HG02763 (cell line): Measurements from ENCODE around the gene NBEAL2.

Source experiments
- ATAC-seq: cut with Tn5 transposase; IDR thresholded peaks from one replicate; pipeline ENCODE4 v1.9.1; 2021; ENCODE audit warnings: mild to moderate bottlenecking, moderate library complexity; ENCODE audit not compliant: unreplicated experiment

NBEAL2 gene

GRCh38 chr3:46944191-46944590 is 35.3 kb upstream of the NBEAL2 start:
- ATAC-seq, result no peak

DNA sequence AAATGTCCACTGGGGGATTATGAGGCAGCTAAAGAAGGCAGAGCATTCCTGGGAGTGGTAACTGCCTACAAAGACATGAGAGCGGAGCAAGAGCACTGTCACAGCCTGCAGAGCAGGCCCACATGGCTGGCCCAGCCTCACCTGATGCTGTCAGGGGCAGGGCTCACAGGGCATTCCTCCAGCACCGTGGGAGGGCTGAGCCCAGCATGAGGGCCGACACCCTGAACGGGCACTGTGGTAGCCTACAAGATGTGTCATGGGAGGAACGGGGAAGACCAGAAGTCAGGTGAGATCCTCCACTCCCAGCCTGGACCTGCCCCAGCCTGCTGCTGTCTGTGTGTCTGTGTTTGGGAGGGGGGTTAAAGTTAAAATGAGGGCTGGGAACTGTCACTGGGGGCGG is 33.0 kb upstream of the NBEAL2 start:
- ATAC-seq, result no peak

DNA sequence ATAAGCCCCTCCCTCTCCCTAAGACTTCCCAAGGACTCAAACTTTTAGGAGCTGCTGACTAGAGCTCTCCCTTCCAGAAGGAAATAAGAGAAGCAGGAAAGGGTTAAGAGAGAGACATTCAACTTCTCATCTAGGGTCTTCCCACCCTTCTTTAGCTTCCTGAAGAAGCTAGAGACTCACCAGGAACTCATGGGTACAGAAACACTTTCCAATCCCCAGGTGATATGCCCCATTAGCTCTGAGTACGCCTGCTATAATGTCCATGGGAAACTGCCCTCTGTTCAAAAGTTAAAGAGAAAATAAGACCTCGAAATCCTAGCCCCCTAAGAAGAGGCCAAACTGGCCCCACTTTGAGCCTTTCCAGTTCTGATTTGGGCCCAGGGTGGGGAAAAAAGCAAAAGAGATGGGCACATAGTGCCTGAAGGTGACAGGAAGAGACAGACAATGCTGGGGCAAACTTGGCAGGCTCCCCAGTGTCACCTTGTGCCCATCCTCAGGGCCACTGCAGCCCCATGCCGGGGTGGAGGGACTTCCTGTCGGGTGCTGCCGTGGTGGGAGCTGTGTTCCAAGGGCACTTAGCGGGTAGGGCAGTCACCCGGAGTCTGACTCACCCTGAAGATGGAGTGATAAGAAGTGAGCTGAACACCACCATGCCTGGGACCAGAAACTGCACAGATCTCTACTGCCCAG is 32.5 kb upstream of the NBEAL2 start:
- no peak for ATAC-seq

DNA sequence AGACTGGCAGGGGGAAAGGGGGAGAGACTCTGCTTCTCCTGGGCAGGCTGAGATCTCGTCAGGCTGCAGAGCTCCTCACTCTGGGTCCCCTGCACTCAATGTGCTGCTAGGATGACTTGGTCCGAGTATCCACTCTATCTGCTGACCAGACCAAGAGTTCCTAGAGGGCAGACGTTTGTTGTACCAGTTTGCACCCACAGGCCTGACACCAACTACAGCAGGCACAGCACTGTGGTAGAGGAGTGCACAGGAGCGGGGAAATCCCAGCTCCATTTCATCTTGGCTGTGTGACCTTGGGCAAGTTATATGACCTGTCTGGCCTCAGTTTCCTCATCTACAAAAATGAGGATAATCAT is 31.9 kb upstream of the NBEAL2 start:
- no peak for ATAC-seq

GRCh38 chr3:46947981-46948791 is 31.3 kb upstream of the NBEAL2 start:
- no peak for ATAC-seq

GRCh38 chr3:46948830-46949671 is 30.4 kb upstream of the NBEAL2 start:
- ATAC-seq, result no peak

DNA sequence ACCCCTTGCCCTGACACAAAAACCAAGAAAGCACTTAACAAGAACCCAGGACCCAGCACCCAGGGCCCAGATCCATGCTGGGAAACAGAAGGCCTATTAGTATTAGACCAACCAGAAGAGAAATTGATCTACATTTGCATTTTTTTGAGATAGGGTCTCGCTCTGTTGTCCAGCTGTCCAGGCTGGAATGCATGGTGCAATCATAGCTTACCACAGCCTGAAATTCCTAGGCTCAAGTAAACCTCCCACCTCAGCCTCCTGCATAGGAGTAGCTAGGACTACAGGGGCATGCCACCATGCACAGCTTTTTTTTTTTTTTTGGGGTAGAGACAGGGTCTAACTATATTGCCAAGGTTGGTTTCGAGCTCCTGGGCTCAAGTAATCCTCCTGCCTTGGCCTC is 29.3 kb upstream of the NBEAL2 start:
- ATAC-seq, result no peak

- ATAC-seq, result no peak
Measured at GRCh38 chr3:46950650-46951241, 28.7 kb upstream of the NBEAL2 start.

- no peak for ATAC-seq
Measured at GRCh38 chr3:46952813-46953212, 26.7 kb upstream of the NBEAL2 start.

DNA sequence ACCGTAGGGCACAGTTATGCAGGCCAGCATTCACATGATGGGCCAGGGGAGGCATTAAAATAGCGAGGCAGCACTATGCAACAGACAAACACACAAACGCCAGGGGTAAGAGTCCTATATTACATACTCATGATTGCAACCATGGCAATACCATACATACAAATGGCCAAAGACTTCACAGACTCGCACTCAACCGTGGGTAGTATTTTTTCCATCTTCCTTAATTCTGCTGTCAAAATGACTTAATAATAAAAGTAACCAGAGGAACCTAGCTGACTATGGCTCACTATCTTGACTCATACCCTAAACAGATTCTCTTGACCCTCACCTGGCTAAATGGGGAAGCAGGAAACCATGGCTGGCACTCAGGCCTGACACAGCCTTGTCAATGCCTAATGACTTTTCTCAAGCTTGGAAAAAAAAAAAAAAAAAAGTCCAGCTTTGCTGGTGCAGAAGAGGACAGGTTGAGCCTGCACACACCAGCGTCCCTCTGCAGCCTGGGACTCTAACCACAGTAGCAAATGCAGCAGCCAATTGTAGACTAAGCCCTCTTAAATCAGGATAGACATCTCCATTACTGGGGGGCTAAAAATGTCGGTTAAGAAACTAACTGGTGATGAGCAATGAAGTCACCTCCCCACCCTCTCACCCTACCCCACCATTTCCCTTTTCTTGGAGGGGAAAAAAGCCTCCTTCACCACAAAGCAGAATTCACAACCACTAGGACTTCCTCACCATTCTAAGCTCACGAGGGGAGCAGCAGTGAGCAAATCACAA is 26.0 kb upstream of the NBEAL2 start:
- no peak for ATAC-seq

GRCh38 chr3:46954178-46954577 is 25.3 kb upstream of the NBEAL2 start:
- no peak for ATAC-seq

GRCh38 chr3:46955157-46955556 is 24.3 kb upstream of the NBEAL2 start:
- ATAC-seq, result no peak

- ATAC-seq, result no peak
Measured at GRCh38 chr3:46955801-46956259, 23.6 kb upstream of the NBEAL2 start.

GRCh38 chr3:46957092-46957820 is 22.2 kb upstream of the NBEAL2 start:
- ATAC-seq, result no peak

- ATAC-seq, result no peak
Measured at GRCh38 chr3:46958467-46959160, 20.9 kb upstream of the NBEAL2 start.

DNA sequence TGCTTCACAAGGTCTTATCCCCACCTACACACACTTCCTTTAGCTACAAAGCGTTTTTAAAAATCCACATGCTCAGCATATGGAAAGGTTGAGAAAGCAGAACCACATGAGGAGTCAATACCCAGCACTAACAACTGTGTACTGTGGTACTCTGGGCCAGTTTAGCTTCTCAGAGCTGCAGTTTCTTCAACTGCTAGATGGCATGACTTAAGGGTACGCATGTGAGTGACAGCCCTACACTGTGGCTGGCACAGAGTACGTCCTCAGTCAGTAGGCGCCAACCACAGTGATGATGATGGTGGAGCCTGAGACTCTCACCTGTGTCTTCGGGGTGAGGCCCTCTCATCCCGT is 20.3 kb upstream of the NBEAL2 start:
- no peak for ATAC-seq

DNA sequence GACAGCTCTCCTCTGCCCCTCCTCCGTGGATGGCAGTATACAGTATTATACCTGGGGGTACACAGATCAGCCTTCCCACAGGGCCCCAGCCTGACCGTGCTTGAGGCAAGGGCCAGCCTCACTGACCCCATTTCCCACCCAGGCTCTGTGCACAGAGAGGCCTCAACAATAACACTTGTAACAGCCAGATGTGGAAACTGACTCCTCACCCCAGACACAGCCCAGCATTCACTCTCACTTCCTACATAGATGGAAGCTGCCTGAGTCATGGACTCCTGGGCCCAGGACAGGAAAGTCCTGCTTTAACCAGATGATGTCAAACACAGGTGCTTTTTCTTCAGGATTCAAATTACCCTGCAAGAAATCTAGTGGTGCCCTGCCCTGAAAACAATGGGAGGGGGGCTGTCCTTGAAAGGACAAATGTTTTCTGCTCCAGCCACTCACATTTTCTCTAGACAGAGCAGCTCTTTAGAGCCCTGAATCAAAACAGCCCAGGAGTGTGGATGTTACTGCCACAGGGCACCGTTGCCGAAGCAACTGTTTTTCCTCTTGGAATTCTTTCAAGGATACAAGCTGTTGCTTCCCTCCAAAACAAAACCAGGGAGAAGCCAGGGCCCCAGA is 19.3 kb upstream of the NBEAL2 start:
- no peak for ATAC-seq

GRCh38 chr3:46960835-46961234 is 18.6 kb upstream of the NBEAL2 start:
- no peak for ATAC-seq

- ATAC-seq, result no peak
Measured at GRCh38 chr3:46962427-46962826, 17.0 kb upstream of the NBEAL2 start.
